IMR-90 (cell line): Measurements from ENCODE around the gene VWA8. TPM values are rescaled to one million over a fixed set of nuclear protein-coding genes. Genes with fewer than 3 reads are reported as not detected.

ENCODE experiments used
- ATAC-seq: fragments of 200-7000 bp; cut with Tn5 transposase; 2 replicates; pipeline ENCODE4 v1.9.1; 2020; ENCODE audit warnings: low read depth, mild to moderate bottlenecking, moderate library complexity
- BruUV-seq: library from RNA; stranded (reverse); fragments of 400-500 nt; replicated peaks from 2 replicates; lab custom pipeline; 2021; lab: Mats Ljungman, UMichigan
- CTCF ChIA-PET: fragments of 300-600 bp; formaldehyde crosslinking; extraction: SDS; loops from one replicate; lab custom pipeline; 2021; ENCODE audit warnings: antibody characterized with exemption; lab: Yijun Ruan, JAX
- POLR2A ChIA-PET: fragments of 300-600 bp; sonication (Branson Sonifier 250); formaldehyde crosslinking; loops from one replicate; lab custom pipeline; 2022; ENCODE audit warnings: antibody characterized with exemption; ENCODE audit not compliant: unreplicated experiment; lab: Charles Lee
- DNase-seq: peaks from one replicate; pipeline ENCODE4 v3.0.0; 2013
- H2AFZ ChIP-seq: replicated peaks from 2 replicates; pipeline ENCODE3; 2013; ENCODE audit warnings: low read length, mild to moderate bottlenecking; ENCODE audit not compliant: poor library complexity
- H2AK5ac ChIP-seq: 2 replicates; pipeline ENCODE4 v1.6.1; 2013; ENCODE audit warnings: low read depth, low read length, inconsistent platforms
- H2AK9ac ChIP-seq: replicated peaks from 2 replicates; pipeline ENCODE3; 2013; ENCODE audit warnings: mild to moderate bottlenecking, low read depth, low read length, moderate library complexity; ENCODE audit not compliant: poor library complexity
- H2BK120ac ChIP-seq: 2 replicates; pipeline ENCODE4 v1.6.1; 2013; ENCODE audit warnings: low read depth, low read length, inconsistent platforms
- H2BK15ac ChIP-seq: 3 replicates; pipeline ENCODE4 v1.6.1; 2013; ENCODE audit warnings: low read depth, low read length, inconsistent platforms
- H2BK20ac ChIP-seq: 2 replicates; pipeline ENCODE4 v1.6.1; 2013; ENCODE audit warnings: low read depth, mild to moderate bottlenecking, inconsistent platforms, low read length, moderate library complexity
- H2BK5ac ChIP-seq: 2 replicates; pipeline ENCODE4 v1.6.1; 2013; ENCODE audit warnings: mild to moderate bottlenecking, low read depth, low read length, inconsistent platforms; ENCODE audit not compliant: poor library complexity, severe bottlenecking
- H3K14ac ChIP-seq: replicated peaks from 2 replicates; pipeline ENCODE4 v1.6.1; 2013; ENCODE audit warnings: low read depth, low read length, inconsistent platforms
- H3K18ac ChIP-seq: 2 replicates; pipeline ENCODE4 v1.6.1; 2013; ENCODE audit warnings: low read depth, low read length, control low read depth
- H3K23ac ChIP-seq: 2 replicates; pipeline ENCODE4 v1.6.1; 2013; ENCODE audit warnings: low read depth, low read length, inconsistent platforms
- H3K27ac ChIP-seq: 2 replicates; pipeline ENCODE4 v1.5.1; 2013; ENCODE audit warnings: mild to moderate bottlenecking, control low read depth, low read length; ENCODE audit not compliant: insufficient read depth
- H3K27me3 ChIP-seq: 2 replicates; pipeline ENCODE4 v1.6.1; 2013; ENCODE audit warnings: low read length; ENCODE audit not compliant: control insufficient read depth, insufficient read depth
- H3K36me3 ChIP-seq: 2 replicates; pipeline ENCODE4 v1.6.1; 2013; ENCODE audit warnings: low read length, mixed read lengths; ENCODE audit not compliant: control insufficient read depth, insufficient read depth
- H3K4ac ChIP-seq: 2 replicates; pipeline ENCODE4 v1.6.1; 2013; ENCODE audit warnings: low read depth, low read length, inconsistent platforms
- H3K4me1 ChIP-seq: 2 replicates; pipeline ENCODE4 v1.6.1; 2013; ENCODE audit warnings: low read length, mixed read lengths; ENCODE audit not compliant: control insufficient read depth, insufficient read depth
- H3K4me2 ChIP-seq: 2 replicates; pipeline ENCODE4 v1.6.1; 2013; ENCODE audit warnings: low read depth, mild to moderate bottlenecking, control low read depth, low read length, moderate library complexity
- H3K4me3 ChIP-seq: 2 replicates; pipeline ENCODE4 v1.5.1; 2013; ENCODE audit warnings: low read depth, mild to moderate bottlenecking, control low read depth, low read length, moderate library complexity; ENCODE audit not compliant: insufficient read depth
- H3K56ac ChIP-seq: 2 replicates; pipeline ENCODE4 v1.6.1; 2013; ENCODE audit warnings: low read length, inconsistent platforms; ENCODE audit not compliant: insufficient read depth; ENCODE audit errors: extremely low read depth
- H3K79me1 ChIP-seq, 2 experiments: 2 replicates each; pipeline ENCODE4 v1.6.1; 2013; ENCODE audit warnings: low read length in 2 of 2, inconsistent platforms in 1 of 2, low read depth in 1 of 2
- H3K9ac ChIP-seq: 2 replicates; pipeline ENCODE4 v1.6.1; 2013; ENCODE audit warnings: low read depth, low read length, control low read depth
- H3K9me1 ChIP-seq: 2 replicates; pipeline ENCODE4 v1.6.1; 2013; ENCODE audit warnings: low read length, inconsistent platforms; ENCODE audit not compliant: insufficient read depth
- H3K9me3 ChIP-seq: 2 replicates; pipeline ENCODE4 v1.6.1; 2013; ENCODE audit warnings: low read length; ENCODE audit not compliant: control insufficient read depth, insufficient read depth
- H4K20me1 ChIP-seq: 2 replicates; pipeline ENCODE4 v1.6.1; 2013; ENCODE audit warnings: low read length, inconsistent platforms; ENCODE audit not compliant: insufficient read depth
- H4K5ac ChIP-seq: 2 replicates; pipeline ENCODE4 v1.6.1; 2013; ENCODE audit warnings: mild to moderate bottlenecking, low read depth, low read length, control low read depth
- H4K8ac ChIP-seq, 2 experiments: 2 replicates each; pipeline ENCODE4 v1.6.1; 2013; ENCODE audit warnings: low read depth in 2 of 2, low read length in 2 of 2, control low read depth in 1 of 2, inconsistent platforms in 1 of 2
- H4K91ac ChIP-seq: 2 replicates; pipeline ENCODE4 v1.6.1; 2013; ENCODE audit warnings: low read depth, low read length, inconsistent platforms; ENCODE audit not compliant: insufficient read depth
- CEBPB ChIP-seq: IDR thresholded peaks from 2 replicates; pipeline ENCODE4 v1.6.1; 2012; ENCODE audit warnings: low read depth, low read length, improper control_type of control experiment
- RAD21 ChIP-seq: IDR thresholded peaks from 2 replicates; pipeline ENCODE4 v1.6.1; 2012; ENCODE audit warnings: low read length, improper control_type of control experiment
- WGBS, 2 experiments: methylation state at CpG; one replicate each; pipeline versions ENCODE4 v1.1.5 to v1.1.7; 2013; ENCODE audit warnings: missing lambda C conversion rate in 2 of 2; ENCODE audit not compliant: insufficient read length in 1 of 2; ENCODE audit errors: extremely low coverage in 2 of 2; 5-methylcytosine and 5-hydroxymethylcytosine counted together
- dilution Hi-C: fragments of 300-500 bp; cut with HindIII; formaldehyde crosslinking; loops from one replicate; pipeline ENCODE4 v1.14.3; 2018; ENCODE audit warnings: low sequenced_read_pairs; ENCODE audit not compliant: unreplicated experiment
- in situ Hi-C: fragments of 300-500 bp; cut with MboI; formaldehyde crosslinking; loops from 3 replicates; pipeline ENCODE4 v1.14.3; 2019; ENCODE audit warnings: low sequenced_read_pairs, inconsistent platforms, mixed read lengths
- intact Hi-C: fragments of 100-400 bp; cut with micrococcal nuclease; formaldehyde crosslinking; loops from 2 replicates; pipeline ENCODE4 v1.10.0; 2022
- polyA plus RNA-seq, 3 experiments: library from polyadenylated mRNA; depleted of rRNA; stranded (reverse); fragments of >200 nt; gene quantifications; 2 replicates each; pipeline ENCODE4 v1.2.3, GENCODE V29; 2012; ENCODE audit warnings: low replicate concordance in 1 of 3
- total RNA-seq: library from RNA; depleted of rRNA; stranded (reverse); fragments of >200 nt; gene quantifications from 2 replicates; pipeline ENCODE4 v1.2.3, GENCODE V29; 2012

Gene VWA8
- total and polyA plus RNA-seq, 2 of the 4 experiments (the other 2 are of a cell fraction) = 5.9 to 18.3 TPM

DNA sequence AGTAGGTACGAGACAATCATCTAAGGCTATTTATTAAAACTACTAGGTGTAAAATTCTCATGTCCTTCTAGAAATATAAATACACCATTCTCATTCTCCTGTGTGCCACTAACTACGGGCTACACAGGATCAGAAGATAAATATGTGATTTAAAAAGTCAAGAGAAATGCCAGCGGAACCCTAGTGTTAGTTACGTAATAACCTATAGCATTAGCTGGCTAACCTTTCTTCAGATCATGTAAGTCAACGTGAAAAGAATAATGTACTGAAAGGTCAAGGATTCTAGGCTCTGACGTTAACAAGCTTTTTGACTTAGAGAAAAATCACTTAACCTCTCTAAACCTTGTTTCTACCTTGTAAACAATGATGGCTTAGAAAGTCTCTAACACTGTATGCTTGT is 381.7 kb downstream of the VWA8 start:
- Histone ChIP-seq H2AK9ac (no peak overlapping the region), H2AFZ (no peak overlapping the region), H3K9me3 (no peaks in the 10 kb centered on the region), H4K8ac (no peak overlapping the region), H2BK5ac (no peak overlapping the region), H3K14ac (no peak overlapping the region), H2AK5ac (no peak overlapping the region), H3K4me1 (no peaks in the 10 kb centered on the region), H3K9ac (no peak overlapping the region), H3K4me2 (no peak overlapping the region), H2BK120ac (no peak overlapping the region), H3K23ac (no peak overlapping the region), H3K9me1 (no peaks in the 10 kb centered on the region), H3K56ac (no peak overlapping the region), H4K20me1 (no peaks in the 10 kb centered on the region), H2BK20ac (no peak overlapping the region), H4K91ac (no peak overlapping the region), H3K4ac (no peak overlapping the region), H3K27me3 (no peaks in the 10 kb centered on the region), H3K79me1 (no peaks in the 10 kb centered on the region), H4K5ac (no peak overlapping the region), H3K4me3 (no peak overlapping the region), H3K36me3 (no peaks in the 10 kb centered on the region), H3K18ac (no peak overlapping the region), H2BK15ac (no peak overlapping the region), H3K27ac (no peak overlapping the region)
- no CpG with 5 or more reads among the region's 6 CpGs for WGBS, 2 experiments
- in situ Hi-C loops (no loop called here), dilution Hi-C loops (no loop called here), intact Hi-C loops (no loop called here)
- ChIA-PET CTCF (no interaction called here), POLR2A (no interaction called here)
- BruUV-seq = no TSS peak
- TF ChIP-seq CEBPB (peak; percentile 69), RAD21 (no peak)
- DNase-seq (no peak), ATAC-seq (no peak)
